NB4 (cell line): ENCODE measurements around the gene NIF3L1.

ENCODE experiments used
- POLR2A ChIP-seq: IDR thresholded peaks from 2 replicates; pipeline ENCODE4 v1.6.1; 2011; ENCODE audit warnings: mild to moderate bottlenecking; ENCODE audit not compliant: insufficient read length; ENCODE audit errors: extremely low read depth
- TF ChIP-seq, protein P1 (sequence below): IDR thresholded peaks from one replicate; pipeline ENCODE4 v1.5.1; 2012; ENCODE audit warnings: low read depth, low read length

DNA sequence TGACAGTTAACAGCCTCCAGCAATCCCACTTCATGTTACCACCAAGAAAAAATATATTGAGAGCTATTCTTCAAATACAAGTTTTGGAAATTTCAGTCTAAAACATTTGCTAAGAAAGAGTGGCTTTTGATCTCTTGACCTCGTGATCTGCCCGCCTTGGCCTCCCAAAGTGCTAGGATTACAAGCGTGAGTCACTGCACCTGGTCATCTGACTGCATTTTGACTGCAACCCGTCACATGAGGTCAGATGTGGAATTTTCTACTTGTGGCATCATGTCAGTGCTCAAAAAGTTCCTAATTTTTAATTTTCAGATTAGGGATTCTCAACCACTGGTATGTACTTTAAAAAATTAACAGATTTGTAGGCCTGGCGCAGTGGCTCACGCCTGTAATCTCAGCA is 15.6 kb upstream of the NIF3L1 start:
- TF ChIP-seq, protein P1, sequence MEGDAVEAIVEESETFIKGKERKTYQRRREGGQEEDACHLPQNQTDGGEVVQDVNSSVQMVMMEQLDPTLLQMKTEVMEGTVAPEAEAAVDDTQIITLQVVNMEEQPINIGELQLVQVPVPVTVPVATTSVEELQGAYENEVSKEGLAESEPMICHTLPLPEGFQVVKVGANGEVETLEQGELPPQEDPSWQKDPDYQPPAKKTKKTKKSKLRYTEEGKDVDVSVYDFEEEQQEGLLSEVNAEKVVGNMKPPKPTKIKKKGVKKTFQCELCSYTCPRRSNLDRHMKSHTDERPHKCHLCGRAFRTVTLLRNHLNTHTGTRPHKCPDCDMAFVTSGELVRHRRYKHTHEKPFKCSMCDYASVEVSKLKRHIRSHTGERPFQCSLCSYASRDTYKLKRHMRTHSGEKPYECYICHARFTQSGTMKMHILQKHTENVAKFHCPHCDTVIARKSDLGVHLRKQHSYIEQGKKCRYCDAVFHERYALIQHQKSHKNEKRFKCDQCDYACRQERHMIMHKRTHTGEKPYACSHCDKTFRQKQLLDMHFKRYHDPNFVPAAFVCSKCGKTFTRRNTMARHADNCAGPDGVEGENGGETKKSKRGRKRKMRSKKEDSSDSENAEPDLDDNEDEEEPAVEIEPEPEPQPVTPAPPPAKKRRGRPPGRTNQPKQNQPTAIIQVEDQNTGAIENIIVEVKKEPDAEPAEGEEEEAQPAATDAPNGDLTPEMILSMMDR: no peak
- TF ChIP-seq POLR2A: no peak
